HepG2 (cell line): Measurements from ENCODE around the gene CDHR3.
"Not testable (repeated sequence)": the region's sequence is repeated elsewhere in the genome, so short reads cannot be mapped to it uniquely, and the experiment has no call there.

ENCODE experiments used
- ATF2 ChIP-seq: sonication (generic); formaldehyde crosslinking; IDR thresholded peaks from 2 replicates; pipeline ENCODE4 v1.4.0; 2020; ENCODE audit warnings: missing genetic modification reagents
- CREM ChIP-seq, 2 experiments: sonication (generic) in 1 of 2; formaldehyde crosslinking in 1 of 2; IDR thresholded peaks; 2 replicates each; pipeline versions ENCODE4 v1.4.0 to v1.6.1; 2016 to 2020; ENCODE audit warnings: antibody characterized with exemption in 1 of 2, mild to moderate bottlenecking in 1 of 2, missing genetic modification reagents in 1 of 2
- HNRNPL ChIP-seq: fragments of 200-400 bp; formaldehyde crosslinking; IDR thresholded peaks from 2 replicates; pipeline ENCODE4 v1.6.1; 2017; ENCODE audit warnings: mild to moderate bottlenecking, low read depth, low read length
- NR3C1 ChIP-seq: sonication (generic); formaldehyde crosslinking; IDR thresholded peaks from 2 replicates; pipeline ENCODE4 v1.4.0; 2020; ENCODE audit warnings: missing genetic modification reagents
- SIN3A ChIP-seq: IDR thresholded peaks from 2 replicates; pipeline ENCODE4 v1.6.1; 2011; ENCODE audit warnings: low read depth, mild to moderate bottlenecking, control low read depth, low read length, borderline replicate concordance
- TGIF2 ChIP-seq: IDR thresholded peaks from 2 replicates; pipeline ENCODE4 v1.6.1; 2016; ENCODE audit warnings: control low read depth, missing compliant biosample characterization
- YY1 ChIP-seq: IDR thresholded peaks from 2 replicates; pipeline ENCODE4 v1.6.1; 2011; ENCODE audit warnings: low read length, low read depth, moderate library complexity, mild to moderate bottlenecking; ENCODE audit not compliant: insufficient read depth, insufficient replicate concordance
- ZBTB1 ChIP-seq: sonication (generic); formaldehyde crosslinking; IDR thresholded peaks from 2 replicates; pipeline ENCODE4 v1.4.0; 2020; ENCODE audit warnings: missing genetic modification reagents, borderline replicate concordance
- ZBTB10 ChIP-seq: sonication (generic); formaldehyde crosslinking; IDR thresholded peaks from 2 replicates; pipeline ENCODE4 v1.4.0; 2020; ENCODE audit warnings: missing genetic modification reagents, borderline replicate concordance
- ZBTB49 ChIP-seq: sonication (generic); formaldehyde crosslinking; IDR thresholded peaks from 2 replicates; pipeline ENCODE4 v1.4.0; 2020; ENCODE audit warnings: missing genetic modification reagents, borderline replicate concordance
- ZFX ChIP-seq: sonication (generic); formaldehyde crosslinking; IDR thresholded peaks from 2 replicates; pipeline ENCODE4 v1.4.0; 2020; ENCODE audit warnings: mild to moderate bottlenecking, low read depth, missing genetic modification reagents, moderate library complexity

GRCh38 chr7:105955651-105956466 lies 7.2 kb upstream of the CDHR3 start:
- TF ChIP-seq CREM (IDR thresholded peaks at IDR 0.05); CREM (CRISPR knock-in tag; IDR thresholded peaks at IDR 0.05); HNRNPL; ZBTB1 (CRISPR knock-in tag); ZBTB10 (CRISPR knock-in tag); SIN3A; ZFX (CRISPR knock-in tag); ZBTB49 (CRISPR knock-in tag); NR3C1 (CRISPR knock-in tag); YY1; TGIF2 (CRISPR knock-in tag); ATF2 (CRISPR knock-in tag): not testable (repeated sequence)
